MM.1S (cell line): ENCODE data around the gene GSG1.

ENCODE experiments used
- CTCF ChIP-seq: fragments of 300-600 bp; sonication (generic); IDR thresholded peaks from 2 replicates; pipeline ENCODE4 v1.5.1; 2016; ENCODE audit warnings: antibody characterized with exemption, low read length, mixed read lengths
- EZH2 ChIP-seq: fragments of 300-600 bp; sonication (generic); optimal IDR thresholded peaks from 2 replicates; pipeline ENCODE3; 2017; ENCODE audit warnings: low read depth, mild to moderate bottlenecking, antibody characterized with exemption, low read length, mixed read lengths

DNA sequence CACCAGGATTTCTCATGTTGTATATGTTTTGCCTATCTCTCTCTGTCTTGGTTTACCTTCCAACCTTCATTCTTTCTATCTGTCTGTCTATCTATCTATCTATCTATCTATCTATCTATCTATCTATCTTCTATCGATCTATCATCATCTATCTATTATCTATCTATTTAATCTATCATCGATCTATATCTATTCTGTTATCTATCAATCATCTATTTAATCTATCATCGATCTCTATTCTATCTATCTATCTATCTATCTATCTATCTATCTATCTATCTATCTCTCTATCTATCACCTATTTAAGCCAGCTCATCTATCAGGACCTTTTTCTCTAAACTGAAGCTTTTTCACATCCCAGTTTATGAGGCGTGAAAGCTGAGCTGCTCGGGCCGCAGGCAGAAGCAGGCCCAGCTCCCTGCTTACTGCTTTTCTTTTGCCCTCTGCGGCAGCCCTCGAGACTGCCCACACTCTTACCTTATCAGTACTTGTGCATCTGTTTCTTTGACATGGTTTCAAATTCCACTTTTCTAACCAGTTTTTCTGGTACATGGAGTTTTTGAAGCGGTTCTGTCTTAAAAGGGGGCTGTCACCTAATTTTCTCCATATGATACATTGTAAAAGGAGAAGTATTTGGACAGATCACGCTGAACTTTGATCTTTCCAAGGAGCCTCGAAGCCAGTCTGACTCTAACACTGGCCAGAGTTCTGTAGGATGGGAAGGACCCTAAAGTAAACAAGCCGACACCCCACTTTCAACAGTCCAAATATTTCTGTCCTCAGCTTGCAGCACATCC, 44.4 kb upstream of the GSG1 start:
- no peak for TF ChIP-seq CTCF
- no peak for TF ChIP-seq EZH2
